Endothelial cell of umbilical vein (primary cell): ENCODE results near the gene ACSS1. TPM values are rescaled to one million over a fixed set of nuclear protein-coding genes. Genes with fewer than 3 reads are reported as not detected.

ENCODE experiments used
- BruUV-seq: library from RNA; stranded (reverse); fragments of 400-500 nt; replicated peaks from 2 replicates; lab custom pipeline; 2021; lab: Mats Ljungman, UMichigan
- CTCF ChIA-PET: fragments of 300-600, 350-600 bp; sonication (Branson Sonifier 250); formaldehyde crosslinking; loops from one replicate; lab custom pipeline; 2021; ENCODE audit warnings: antibody characterized with exemption, inconsistent platforms; lab: Charles Lee
- POLR2A ChIA-PET: fragments of 300-600, 350-600 bp; sonication (Branson Sonifier 250); formaldehyde crosslinking; loops from one replicate; lab custom pipeline; 2021; ENCODE audit warnings: antibody characterized with exemption, inconsistent platforms; lab: Charles Lee
- DNase-seq: peaks from one replicate; pipeline ENCODE4 v3.0.0-alpha.2; 2011; ENCODE audit warnings: low read depth, low spot score
- FAIRE-seq: peaks from 2 replicates; lab custom pipeline; 2011; peaks lifted over from hg19 to GRCh38; lab: Jason Lieb, UNC
- H2AFZ ChIP-seq: 2 replicates; pipeline ENCODE4 v1.6.0; 2012; ENCODE audit warnings: low read depth, low read length, control low read depth, inconsistent platforms
- H3K27ac ChIP-seq: 2 replicates; pipeline ENCODE4 v1.5.1; 2011; ENCODE audit warnings: low read depth, mild to moderate bottlenecking, control low read depth, low read length, moderate library complexity; ENCODE audit not compliant: insufficient read depth
- H3K27me3 ChIP-seq, 2 experiments: 2 replicates each; pipeline versions ENCODE4 v1.6.0 to v1.6.1; 2011; ENCODE audit warnings: low read length in 2 of 2, mixed read lengths in 1 of 2; ENCODE audit not compliant: control insufficient read depth in 2 of 2, insufficient read depth in 2 of 2
- H3K36me3 ChIP-seq, 2 experiments: 2 replicates in 1 of 2; 3 replicates in 1 of 2; pipeline ENCODE4 v1.5.1; 2011; ENCODE audit warnings: low read length in 2 of 2, mild to moderate bottlenecking in 1 of 2, moderate library complexity in 1 of 2; ENCODE audit not compliant: control insufficient read depth in 2 of 2, insufficient read depth in 2 of 2; ENCODE audit errors: extremely low read depth in 1 of 2
- H3K4me1 ChIP-seq: 3 replicates; pipeline ENCODE4 v1.5.1; 2011; ENCODE audit warnings: mild to moderate bottlenecking, low read length; ENCODE audit not compliant: control insufficient read depth, insufficient read depth; ENCODE audit errors: extremely low read depth
- H3K4me2 ChIP-seq: 2 replicates; pipeline ENCODE4 v1.6.1; 2011; ENCODE audit warnings: low read length, control low read depth, mixed read lengths; ENCODE audit not compliant: insufficient read depth
- H3K4me3 ChIP-seq, 3 experiments: fragments of 200-600 bp in 1 of 3; sonication (generic), shearing (Covaris generic) in 1 of 3; replicated peaks in 1 of 3; 2 replicates each; pipeline ENCODE4 v1.5.1; 2011 to 2016; ENCODE audit warnings: control low read depth in 3 of 3, low read length in 3 of 3, mild to moderate bottlenecking in 2 of 3, inconsistent platforms in 1 of 3, low read depth in 1 of 3, moderate library complexity in 1 of 3; ENCODE audit not compliant: insufficient read depth in 1 of 3
- H3K79me2 ChIP-seq: 2 replicates; pipeline ENCODE4 v1.6.0; 2012; ENCODE audit warnings: low read length, inconsistent platforms; ENCODE audit not compliant: control insufficient read depth, insufficient read depth
- H3K9ac ChIP-seq: replicated peaks from 2 replicates; pipeline ENCODE3; 2011; ENCODE audit warnings: low read length, control low read depth; ENCODE audit not compliant: insufficient read depth; ENCODE audit errors: extremely low read depth
- H3K9me1 ChIP-seq: replicated peaks from 3 replicates; pipeline ENCODE4 v1.6.0; 2011; ENCODE audit warnings: mild to moderate bottlenecking, low read length; ENCODE audit not compliant: control insufficient read depth, insufficient read depth; ENCODE audit errors: extremely low read depth
- H3K9me3 ChIP-seq: replicated peaks from 2 replicates; pipeline ENCODE4 v1.5.1; 2012; ENCODE audit warnings: low read length, inconsistent platforms; ENCODE audit not compliant: control insufficient read depth, insufficient read depth
- H4K20me1 ChIP-seq: replicated peaks from 2 replicates; pipeline ENCODE3; 2011; ENCODE audit warnings: mild to moderate bottlenecking, low read length; ENCODE audit not compliant: control insufficient read depth, insufficient read depth; ENCODE audit errors: extremely low read depth
- CTCF ChIP-seq, 2 donors: IDR thresholded peaks; 1 replicate in 1 of 2; 2 replicates in 1 of 2; pipeline ENCODE4 v1.5.1; 2011; ENCODE audit warnings: low read length in 2 of 2, mild to moderate bottlenecking in 2 of 2, moderate library complexity in 2 of 2, control low read depth in 1 of 2, inconsistent platforms in 1 of 2, low read depth in 1 of 2; ENCODE audit not compliant: insufficient read depth in 1 of 2; ENCODE audit errors: extremely low read depth in 1 of 2
- EZH2 ChIP-seq: IDR thresholded peaks from 2 replicates; pipeline ENCODE4 v1.6.1; 2012; ENCODE audit warnings: borderline replicate concordance, low read depth, mild to moderate bottlenecking, moderate library complexity, low read length, inconsistent platforms; ENCODE audit not compliant: severe bottlenecking
- FOS ChIP-seq: IDR thresholded peaks from 2 replicates; pipeline ENCODE4 v1.6.1; 2011; ENCODE audit warnings: mild to moderate bottlenecking, low read length, moderate library complexity, borderline replicate concordance; ENCODE audit not compliant: insufficient read depth
- POLR2A ChIP-seq: IDR thresholded peaks from 2 replicates; pipeline ENCODE4 v1.6.1; 2012; ENCODE audit warnings: low read depth, mild to moderate bottlenecking, control low read depth, low read length
- POLR2AphosphoS5 ChIP-seq: IDR thresholded peaks from 2 replicates; pipeline ENCODE4 v1.6.1; 2012; ENCODE audit warnings: low read depth, mild to moderate bottlenecking, control low read depth, low read length, moderate library complexity; ENCODE audit not compliant: insufficient read depth
- dilution Hi-C: fragments of 300-500 bp; cut with MboI; formaldehyde crosslinking; loops from one replicate; pipeline ENCODE4 v1.15.0; 2019; ENCODE audit warnings: low sequenced_read_pairs; ENCODE audit not compliant: extremely low pct_ligation_motif_present
- intact Hi-C: fragments of 100-400 bp; cut with micrococcal nuclease; formaldehyde crosslinking; loops from one replicate; pipeline ENCODE4 v1.10.0; 2022
- polyA plus RNA-seq, 4 experiments: library from polyadenylated mRNA; depleted of rRNA in 3 of 4; stranded (reverse) in 3 of 4; unstranded in 1 of 4; fragments of >200 nt; gene quantifications; 2 replicates each; pipeline versions ENCODE4 v1.2.1 to v1.2.3, GENCODE V29; 2011 to 2012; ENCODE audit warnings: missing spikeins in 1 of 4
- total RNA-seq: library from RNA; stranded (reverse); gene quantifications from 2 replicates; pipeline ENCODE4 v1.2.3, GENCODE V29; 2021

Gene ACSS1
- total and polyA plus RNA-seq, 2 donors (not counting 3 experiments of a cell fraction or from before 2014, with no cell fraction given): 6.2 to 17.9 TPM

- no TSS peak for BruUV-seq
- H3K9me3 ChIP-seq: no peaks in the 10 kb centered on the region
- H3K27me3 ChIP-seq: peaks cover 12 to 15% of the 10 kb centered on the region in 2 experiments
- intact Hi-C loops: loop anchor here (1.0 kb wide), 2 partner anchors 70 to 114 kb away; no protein-coding TSS in a partner anchor
- TF ChIP-seq POLR2AphosphoS5 (no peak), POLR2A (no peak), EZH2 (no peak), CTCF (IDR thresholded peaks at IDR 0.05; ENCODE audit: extremely low read depth in 1 of 2, insufficient read depth in 1 of 2, low read depth in 1 of 2, low read length in 2 of 2) (no peak), FOS (no peak)
- H3K4me3 ChIP-seq: no peak overlapping the region
- DNase-seq: no peak
- H3K4me2 ChIP-seq: no peak overlapping the region
- no peak overlapping the region for H2AFZ ChIP-seq
- no peaks in the 10 kb centered on the region for H3K36me3 ChIP-seq
- no peaks in the 10 kb centered on the region for H4K20me1 ChIP-seq
- ChIA-PET POLR2A (interaction anchor here (0.6 kb wide), 1 partner anchor 358 kb away, joined by 5 read pairs; no protein-coding TSS in a partner anchor), CTCF (interaction anchor here (1.0 to 4.4 kb wide), 10 partner anchors 8 to 334 kb away, joined by 3 to 96 read pairs (median 4); partner anchors contain the start of gene APMAP)
- FAIRE-seq: no peak
- H3K9me1 ChIP-seq: no peaks in the 10 kb centered on the region
- no peaks in the 10 kb centered on the region for H3K79me2 ChIP-seq
- H3K27ac ChIP-seq: no peak overlapping the region
- dilution Hi-C loops: no loop called here
- no peak overlapping the region for H3K9ac ChIP-seq
- no peaks in the 10 kb centered on the region for H3K4me1 ChIP-seq
These were observed 7.2 kb upstream of the ACSS1 start for GRCh38 chr20:25065072-25065624.
